ENCODE results near the gene AKAP13.

GRCh38 chr15:85380812-85381642, 624 bp downstream of the AKAP13 start:
- TF ChIP-seq CEBPB (IDR thresholded peaks at IDR 0.05) (no peak), EP300 (IDR thresholded peaks at IDR 0.05; ENCODE audit: borderline replicate concordance) (no peak), TAF1 (IDR thresholded peaks at IDR 0.05; ENCODE audit: low read depth) (no peak), RAD21 (IDR thresholded peaks at IDR 0.05; ENCODE audit: low read depth) (no peak), MAX (IDR thresholded peaks at IDR 0.05) (no peak; the same call in 1 of the 2 replicates), YY1 (IDR thresholded peaks at IDR 0.05; ENCODE audit: low read depth) (no peak)
